Measurements from ENCODE around the gene EFCAB6. TPM values are rescaled to one million over a fixed set of nuclear protein-coding genes. Genes with fewer than 3 reads are reported as not detected.

EFCAB6 gene
- total RNA-seq, 1 experiment from 2014 or later, result 0.88 TPM

DNA sequence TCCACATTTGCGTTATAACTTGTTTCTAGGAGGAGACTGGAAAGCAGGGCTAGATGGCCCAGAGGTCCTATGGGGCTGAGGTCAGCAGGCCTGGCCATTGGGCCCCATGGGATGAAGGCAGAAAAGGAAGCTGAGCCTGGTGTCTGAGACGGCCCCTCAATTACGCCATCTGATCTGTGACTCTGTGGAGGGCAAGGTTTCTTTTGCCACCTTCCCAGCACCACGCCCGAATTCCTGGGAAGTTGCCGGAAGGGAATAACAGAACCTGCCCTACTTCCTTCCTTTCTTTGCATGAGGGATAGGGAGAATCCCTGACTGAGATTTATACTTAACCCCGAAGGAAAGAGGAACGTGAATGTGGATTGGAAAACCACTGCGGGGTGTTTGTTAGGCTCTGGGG, 282.2 kb downstream of the EFCAB6 start:
- no peak for DNase-seq (ENCODE audit: low spot score)

GRCh38 chr22:43529461-43529860, 282.6 kb downstream of the EFCAB6 start:
- no peak for DNase-seq (ENCODE audit: low spot score)

- no peak for DNase-seq (ENCODE audit: low spot score)
These were observed 283.3 kb downstream of the EFCAB6 start for GRCh38 chr22:43528601-43529360.

GRCh38 chr22:43526946-43527345, 285.2 kb downstream of the EFCAB6 start:
- no peak for DNase-seq (ENCODE audit: low spot score)

DNA sequence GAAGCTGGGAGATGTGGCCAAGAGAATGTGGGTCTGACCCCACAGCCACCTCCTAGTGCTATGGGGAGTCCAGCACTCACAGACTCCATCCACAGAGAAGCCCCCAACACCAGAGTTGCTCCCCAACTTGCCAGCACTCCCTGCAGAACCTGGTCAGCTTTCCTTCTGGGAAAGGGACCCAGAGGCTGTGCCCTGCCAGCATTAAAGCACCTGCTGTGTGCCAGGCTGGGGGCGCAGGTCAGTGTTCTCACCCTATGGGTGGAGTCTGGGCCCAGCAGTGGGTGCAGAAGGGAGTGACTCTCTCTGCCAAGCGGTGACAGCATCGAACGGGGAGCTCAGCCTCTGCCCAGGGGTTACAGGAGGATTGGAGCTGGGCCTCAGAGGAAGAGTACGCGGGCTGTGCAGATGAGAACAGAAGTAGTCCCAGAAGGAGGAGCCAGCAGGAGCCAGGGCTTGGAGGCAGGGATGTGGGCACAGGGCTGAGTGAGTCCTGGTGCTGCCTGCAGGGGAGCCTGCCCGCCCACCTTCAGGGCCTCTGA, 285.9 kb downstream of the EFCAB6 start:
- DNase-seq (ENCODE audit: low spot score), result no peak

DNA sequence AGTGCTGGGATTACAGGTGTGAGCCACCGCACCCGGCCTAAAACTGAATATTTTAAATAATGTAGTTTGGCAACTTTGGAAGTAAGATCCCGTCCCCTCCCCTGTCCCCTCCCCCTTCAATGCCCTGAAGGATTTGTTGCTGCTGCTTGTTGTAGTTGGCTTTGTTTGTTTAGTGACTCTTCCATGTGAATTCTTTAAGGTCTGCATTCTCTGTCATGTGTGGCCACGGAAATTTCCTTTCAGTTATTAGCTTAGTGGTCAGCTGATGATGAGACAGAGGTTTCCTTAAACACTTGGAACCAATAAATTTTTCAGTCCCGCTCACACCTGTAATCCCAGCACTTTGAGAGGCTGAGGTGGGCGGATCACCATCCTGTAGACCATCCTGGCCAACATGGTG, 290.4 kb downstream of the EFCAB6 start:
- DNase-seq (ENCODE audit: low spot score), result peak; percentile 9

GRCh38 chr22:43520632-43521039, 291.5 kb downstream of the EFCAB6 start:
- DNase-seq (ENCODE audit: low spot score), result no peak

GRCh38 chr22:43516996-43517635, 295.0 kb downstream of the EFCAB6 start:
- no peak for DNase-seq (ENCODE audit: low spot score)

DNA sequence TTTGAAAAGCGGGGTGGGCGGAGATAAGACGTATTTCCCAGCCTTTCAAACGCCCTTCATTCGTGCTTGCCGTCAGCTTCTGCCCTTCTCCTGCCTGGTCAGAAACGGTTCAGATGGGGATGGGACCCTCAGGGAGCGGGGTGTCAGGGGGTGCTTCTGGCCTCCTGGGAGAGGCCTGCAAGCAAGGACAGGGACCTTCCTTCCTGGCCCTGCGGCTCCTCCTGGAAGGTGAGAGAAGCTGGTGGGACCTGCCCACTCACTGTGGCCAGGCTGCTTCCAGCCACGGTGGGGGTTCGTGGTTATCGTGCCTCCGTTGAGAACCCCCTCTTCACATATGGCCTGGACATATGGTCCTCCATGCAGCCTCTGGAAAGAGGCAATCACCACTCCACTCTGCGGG, 295.7 kb downstream of the EFCAB6 start:
- DNase-seq (ENCODE audit: low spot score), result no peak

- no peak for DNase-seq (ENCODE audit: low spot score)
These were observed 296.2 kb downstream of the EFCAB6 start for GRCh38 chr22:43515902-43516301.

DNA sequence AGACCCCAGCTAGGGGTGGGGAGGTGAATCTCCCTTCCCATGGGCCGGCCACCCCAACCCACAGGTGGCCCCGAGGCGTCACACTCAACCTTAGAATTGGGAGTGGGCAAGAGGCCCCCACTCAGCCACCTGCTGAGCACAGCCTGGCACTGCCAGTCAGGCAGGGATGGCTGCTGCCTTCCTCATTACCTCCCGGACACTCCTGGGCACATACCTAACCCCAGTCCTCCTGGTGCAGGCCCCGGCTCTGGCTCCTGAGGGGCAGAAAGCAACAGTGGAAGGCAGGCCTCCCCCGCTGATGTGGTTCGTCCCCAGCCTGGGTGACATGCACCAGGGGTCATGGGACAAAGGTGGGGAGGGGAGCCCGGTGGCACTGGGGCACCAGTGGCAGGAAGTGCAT, 296.7 kb downstream of the EFCAB6 start:
- DNase-seq (ENCODE audit: low spot score), result no peak

GRCh38 chr22:43514476-43515157, 297.5 kb downstream of the EFCAB6 start:
- no peak for DNase-seq (ENCODE audit: low spot score)

DNA sequence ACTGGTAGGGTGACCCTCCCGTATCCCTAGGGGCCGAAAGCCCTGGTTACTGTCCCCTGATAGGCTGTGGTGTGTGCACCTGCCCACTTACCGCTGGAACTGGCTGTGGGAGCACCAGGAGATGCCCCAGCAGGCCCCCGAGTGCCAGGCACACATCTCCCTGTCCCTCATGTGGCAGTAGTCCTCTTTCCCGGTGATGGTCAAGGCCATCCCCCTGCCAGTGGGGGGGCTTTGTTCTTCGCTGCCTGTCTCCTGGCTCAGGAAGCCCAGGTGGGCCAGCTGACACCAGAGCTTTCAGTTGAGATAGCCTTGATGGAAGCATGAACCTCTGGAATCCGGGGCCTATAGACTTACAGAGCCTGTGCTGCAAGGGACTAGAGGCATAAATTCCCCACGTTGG, 299.8 kb downstream of the EFCAB6 start:
- DNase-seq (ENCODE audit: low spot score), result no peak

DNA sequence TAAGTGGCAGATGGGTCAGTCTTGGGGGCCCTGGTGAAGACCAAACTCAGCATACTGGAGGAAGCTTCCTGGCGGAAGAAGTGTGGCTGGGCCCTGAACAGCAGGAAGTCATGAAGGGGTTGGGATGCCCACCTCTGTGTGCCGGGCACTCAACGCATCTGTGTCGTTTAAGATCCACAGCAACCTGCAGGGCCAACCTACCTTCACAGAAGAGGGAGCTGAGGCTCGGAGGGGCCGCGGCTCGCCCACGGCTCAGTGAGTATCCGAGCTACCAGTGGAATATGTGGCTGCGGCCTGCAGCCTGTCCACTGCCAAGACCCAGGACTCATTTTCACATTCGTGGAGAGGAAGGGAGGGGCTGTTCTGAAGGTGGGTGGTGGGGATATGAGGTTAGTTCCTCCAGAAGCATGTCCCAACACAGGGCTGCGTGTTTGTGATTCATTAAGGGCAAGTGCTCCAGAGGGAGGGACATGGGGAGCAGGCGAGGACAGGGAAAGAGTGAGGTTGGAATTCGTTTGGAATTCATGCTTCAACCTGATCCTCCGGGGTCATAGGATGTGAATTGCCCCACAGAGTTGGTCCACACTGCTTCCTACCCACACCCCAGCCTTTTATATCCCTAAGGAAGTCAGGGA, 300.7 kb downstream of the EFCAB6 start:
- DNase-seq (ENCODE audit: low spot score), result no peak

DNA sequence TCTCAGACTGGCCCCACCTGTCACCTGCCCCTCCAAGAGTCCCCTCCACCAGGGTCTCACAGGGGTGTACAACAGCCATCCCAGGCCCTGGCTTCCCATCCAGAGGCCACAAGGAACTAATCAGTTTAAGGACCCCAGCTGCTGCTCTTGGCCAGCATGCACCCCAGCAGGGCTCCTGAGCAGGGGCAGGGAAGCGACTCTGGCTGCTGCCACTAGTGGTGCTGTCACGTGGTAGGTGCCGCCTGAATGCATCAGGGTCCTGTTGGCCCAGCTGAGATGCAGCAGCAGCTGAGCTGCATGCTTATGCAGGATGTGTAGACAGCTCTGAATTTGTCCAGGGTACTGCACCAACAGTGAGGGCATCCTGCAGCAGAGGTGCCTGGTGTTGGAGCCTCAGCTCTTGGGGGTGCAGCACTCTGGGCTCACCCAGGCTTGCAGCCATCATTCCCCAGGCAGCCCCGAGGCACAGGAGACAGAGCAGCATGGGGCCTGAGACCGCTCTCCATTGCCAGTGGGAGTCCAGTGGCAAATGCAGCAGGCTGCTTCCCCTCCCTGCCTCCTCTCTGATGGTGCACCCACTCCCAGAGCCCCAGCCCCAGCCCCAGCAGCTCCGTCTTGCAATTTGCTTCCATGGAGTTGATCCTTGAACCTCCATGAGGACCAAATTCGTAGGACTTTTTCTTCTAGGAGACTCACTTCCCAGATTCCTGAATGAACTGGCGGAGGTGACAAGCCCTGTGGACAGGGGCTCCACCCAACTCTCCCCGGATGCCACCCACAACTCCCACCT, 301.6 kb downstream of the EFCAB6 start:
- DNase-seq (ENCODE audit: low spot score), result no peak

- DNase-seq (ENCODE audit: low spot score), result no peak
These were observed 302.8 kb downstream of the EFCAB6 start for GRCh38 chr22:43509337-43509736.

- no peak for DNase-seq (ENCODE audit: low spot score)
These were observed 303.6 kb downstream of the EFCAB6 start for GRCh38 chr22:43508489-43508888.

DNA sequence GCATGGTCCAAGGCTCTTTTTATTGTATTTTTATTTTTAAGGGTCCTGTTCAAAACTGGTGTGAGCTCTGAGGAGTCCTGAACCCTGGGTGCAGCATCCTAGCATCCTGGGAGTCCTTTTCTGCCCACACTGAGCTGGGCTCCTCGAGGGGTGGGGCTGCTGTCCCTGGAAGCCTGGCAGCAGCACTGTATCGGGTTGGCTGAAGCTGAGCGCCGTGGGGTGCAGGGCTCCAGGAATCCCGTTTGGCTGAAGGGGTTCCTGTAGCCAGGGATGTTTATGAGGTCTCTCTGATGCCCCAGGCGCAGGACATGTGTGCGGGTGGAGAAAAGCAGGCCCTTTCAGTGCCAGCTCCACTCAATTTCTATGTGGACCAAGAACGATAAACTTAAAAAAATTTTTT, 304.9 kb downstream of the EFCAB6 start:
- no peak for DNase-seq (ENCODE audit: low spot score)

DNA sequence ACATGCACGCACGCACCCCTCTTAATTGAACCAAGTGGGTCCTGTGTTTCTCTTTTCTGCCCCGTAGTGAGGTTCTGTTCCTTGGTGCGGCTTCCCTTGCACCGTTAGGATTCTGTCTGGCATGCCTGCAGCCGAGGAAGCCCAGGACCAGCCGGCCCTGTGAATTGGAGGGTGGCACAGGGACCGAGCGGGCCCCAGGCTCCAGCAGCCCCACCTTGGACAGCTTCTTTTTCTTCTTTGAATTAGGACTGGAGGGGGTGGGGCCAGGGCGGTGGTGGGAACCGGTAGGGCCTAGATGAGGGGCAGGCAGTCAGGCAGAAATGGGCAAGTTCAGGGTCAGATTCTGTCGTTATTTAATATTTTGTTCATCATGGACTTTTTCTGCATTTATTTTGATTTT, 305.6 kb downstream of the EFCAB6 start:
- no peak for DNase-seq (ENCODE audit: low spot score)

DNA sequence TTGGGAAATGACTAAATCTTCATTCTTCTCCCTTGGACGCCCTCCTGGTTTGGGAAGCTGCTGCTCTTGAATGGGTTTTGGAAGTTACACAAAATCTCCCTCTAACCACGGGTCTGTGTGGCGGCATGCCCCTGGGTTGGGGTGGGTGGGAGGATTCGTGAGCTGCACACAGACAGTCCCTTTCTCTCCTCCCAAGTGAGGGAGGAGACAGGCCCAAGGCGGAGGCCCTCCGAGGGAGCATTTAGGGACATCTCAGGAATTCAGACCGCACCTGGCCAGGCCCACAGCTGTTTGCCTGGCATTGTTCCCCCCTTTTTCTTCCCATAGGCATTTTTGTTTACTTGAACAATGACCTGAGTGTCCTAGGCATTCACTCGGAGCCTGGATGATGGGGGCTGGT, 306.2 kb downstream of the EFCAB6 start:
- no peak for DNase-seq (ENCODE audit: low spot score)

GRCh38 chr22:43505423-43505822, 306.7 kb downstream of the EFCAB6 start:
- no peak for DNase-seq (ENCODE audit: low spot score)
